ENCODE measurements around the gene ARHGAP4. TPM values are rescaled to one million over a fixed set of nuclear protein-coding genes. Genes with fewer than 3 reads are reported as not detected.

The ARHGAP4 gene
- total RNA-seq, 3 donors from 2014 or later (not counting 1 experiment from before 2014, with no cell fraction given) = 352 to 398 (median 384) TPM

- H3K27ac ChIP-seq (ENCODE audit: low read length) = no peak overlapping the region
- WGBS (ENCODE audit: insufficient coverage) = 64% methylated on average over 8 of the region's 8 CpGs
- Mint-ChIP-seq H3K27ac (no peak overlapping the region), H3K4me3 (no peak overlapping the region), H3K9me3 (no peaks in the 10 kb centered on the region), H3K27me3 (ENCODE audit: low read depth in 2 of 2) (peaks cover 28 to 34% of the 10 kb centered on the region in 2 donors), H3K36me3 (no peaks in the 10 kb centered on the region), H3K4me1 (peaks cover 0 to 11% of the 10 kb centered on the region in 2 donors)
- H3K27me3 ChIP-seq (ENCODE audit: control insufficient read depth, insufficient read depth, low read length) = peaks cover 24% of the 10 kb centered on the region
- no peak for ATAC-seq
- H3K36me3 ChIP-seq (ENCODE audit: control insufficient read depth, insufficient read depth, low read length) = no peaks in the 10 kb centered on the region
- no peaks in the 10 kb centered on the region for H3K9me3 ChIP-seq (ENCODE audit: control insufficient read depth, insufficient read depth, low read length)
- DNase-seq = no peak
- intact Hi-C loops (cut with micrococcal nuclease) = no loop called here
- no peak for TF ChIP-seq CTCF (IDR thresholded peaks at IDR 0.05)
- H3K4me1 ChIP-seq (ENCODE audit: control insufficient read depth, insufficient read depth, low read length) = peaks cover 22% of the 10 kb centered on the region
- no peak overlapping the region for H3K4me3 ChIP-seq (ENCODE audit: low read length)
Observed at GRCh38 chrX:153882086-153882498, 44.0 kb downstream of the ARHGAP4 start.

DNA sequence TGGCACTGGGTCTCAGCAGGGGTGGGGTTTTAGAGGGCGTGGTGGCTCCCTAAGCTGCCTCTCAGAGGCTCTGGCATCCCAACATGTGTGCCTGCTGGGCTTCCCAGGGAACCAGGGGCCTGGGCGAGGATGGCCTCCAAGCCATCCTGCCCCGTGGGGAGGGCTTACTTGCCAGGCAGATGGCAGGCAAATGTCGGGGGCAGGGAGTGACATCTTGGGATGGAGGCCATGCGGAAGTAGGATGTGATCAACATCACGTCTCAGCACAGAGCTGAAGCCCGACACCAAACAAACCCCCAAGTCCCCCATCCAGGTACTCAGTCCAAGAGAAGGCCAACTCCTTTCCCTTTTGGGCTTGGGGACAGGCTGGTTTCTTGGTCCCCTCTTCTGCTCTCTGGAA lies 44.8 kb downstream of the ARHGAP4 start:
- Histone ChIP-seq H3K27ac (ENCODE audit: low read length) (no peak overlapping the region), H3K36me3 (ENCODE audit: control insufficient read depth, insufficient read depth, low read length) (no peaks in the 10 kb centered on the region), H3K27me3 (ENCODE audit: control insufficient read depth, insufficient read depth, low read length) (peaks cover 20% of the 10 kb centered on the region), H3K9me3 (ENCODE audit: control insufficient read depth, insufficient read depth, low read length) (no peaks in the 10 kb centered on the region), H3K4me3 (ENCODE audit: low read length) (no peak overlapping the region), H3K4me1 (ENCODE audit: control insufficient read depth, insufficient read depth, low read length) (peaks cover 19% of the 10 kb centered on the region)
- DNase-seq = no peak
- WGBS (ENCODE audit: insufficient coverage) = 93% methylated on average over 6 of the region's 7 CpGs
- Mint-ChIP-seq H3K9me3 (no peaks in the 10 kb centered on the region), H3K27me3 (ENCODE audit: low read depth in 2 of 2) (peaks cover 28 to 34% of the 10 kb centered on the region in 2 donors), H3K4me3 (no peak overlapping the region), H3K27ac (no peak overlapping the region), H3K4me1 (peaks cover 0 to 11% of the 10 kb centered on the region in 2 donors), H3K36me3 (no peaks in the 10 kb centered on the region)
- TF ChIP-seq CTCF (IDR thresholded peaks at IDR 0.05) = no peak
- intact Hi-C loops (cut with micrococcal nuclease) = no loop called here
- no peak for ATAC-seq

DNA sequence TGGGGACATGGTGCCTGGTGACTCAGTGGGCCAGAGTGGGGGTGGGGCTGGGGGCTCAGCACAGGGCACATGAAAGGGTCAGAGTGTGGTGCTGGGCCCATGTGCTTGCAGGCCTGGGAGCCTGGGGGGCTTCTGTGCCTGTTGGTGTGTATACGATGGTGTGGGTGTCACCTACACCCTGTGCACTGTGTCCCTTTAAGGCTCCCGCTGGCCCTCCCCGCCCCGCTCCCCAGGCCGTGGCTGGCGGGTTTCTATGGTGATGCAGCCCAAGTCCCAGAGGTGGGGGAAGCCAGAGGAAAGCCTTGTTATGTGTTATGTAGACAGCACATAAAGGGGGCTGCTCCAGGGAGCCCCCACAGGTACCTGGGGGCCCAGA lies 45.6 kb downstream of the ARHGAP4 start:
- Histone ChIP-seq H3K9me3 (ENCODE audit: control insufficient read depth, insufficient read depth, low read length) (no peaks in the 10 kb centered on the region), H3K27ac (ENCODE audit: low read length) (no peak overlapping the region), H3K27me3 (ENCODE audit: control insufficient read depth, insufficient read depth, low read length) (peaks cover 18% of the 10 kb centered on the region), H3K4me3 (ENCODE audit: low read length) (no peak overlapping the region), H3K36me3 (ENCODE audit: control insufficient read depth, insufficient read depth, low read length) (no peaks in the 10 kb centered on the region), H3K4me1 (ENCODE audit: control insufficient read depth, insufficient read depth, low read length) (peaks cover 16% of the 10 kb centered on the region)
- no peaks in the 10 kb centered on the region for H3K9me3 Mint-ChIP-seq
- no peak for ATAC-seq
- no peak overlapping the region for H3K4me3 Mint-ChIP-seq
- DNase-seq = no peak
- no peak overlapping the region for H3K27ac Mint-ChIP-seq
- 41% methylated on average over 4 of the region's 6 CpGs for WGBS (ENCODE audit: insufficient coverage)
- H3K4me1 Mint-ChIP-seq = peaks cover 0 to 11% of the 10 kb centered on the region in 2 donors
- intact Hi-C loops (cut with micrococcal nuclease) = no loop called here
- H3K36me3 Mint-ChIP-seq = no peaks in the 10 kb centered on the region
- TF ChIP-seq CTCF (IDR thresholded peaks at IDR 0.05) = no peak
- H3K27me3 Mint-ChIP-seq (ENCODE audit: low read depth in 2 of 2) = peaks cover 29 to 34% of the 10 kb centered on the region in 2 donors

GRCh38 chrX:153879741-153880439 lies 46.2 kb downstream of the ARHGAP4 start:
- Histone ChIP-seq H3K4me3 (ENCODE audit: low read length) (no peak overlapping the region), H3K27ac (ENCODE audit: low read length) (no peak overlapping the region), H3K27me3 (ENCODE audit: control insufficient read depth, insufficient read depth, low read length) (peaks cover 12% of the 10 kb centered on the region), H3K9me3 (ENCODE audit: control insufficient read depth, insufficient read depth, low read length) (no peaks in the 10 kb centered on the region), H3K4me1 (ENCODE audit: control insufficient read depth, insufficient read depth, low read length) (peaks cover 10% of the 10 kb centered on the region), H3K36me3 (ENCODE audit: control insufficient read depth, insufficient read depth, low read length) (no peaks in the 10 kb centered on the region)
- Mint-ChIP-seq H3K27ac (no peak overlapping the region), H3K4me1 (peaks cover 0 to 16% of the 10 kb centered on the region in 2 donors), H3K4me3 (no peak overlapping the region), H3K36me3 (no peaks in the 10 kb centered on the region), H3K27me3 (ENCODE audit: low read depth in 2 of 2) (peaks cover 29 to 34% of the 10 kb centered on the region in 2 donors), H3K9me3 (no peaks in the 10 kb centered on the region)
- no peak for DNase-seq
- no peak for ATAC-seq
- intact Hi-C loops (cut with micrococcal nuclease) = no loop called here
- no peak for TF ChIP-seq CTCF (IDR thresholded peaks at IDR 0.05)
- WGBS (ENCODE audit: insufficient coverage) = 73% methylated on average over 11 of the region's 12 CpGs
